GM21723 (cell line): ENCODE measurements around the gene GAB1.
A peak's percentile ranks its signal among the peaks of the same experiment; 100 is the strongest.

Experiments
- ATAC-seq: cut with Tn5 transposase; IDR thresholded peaks from one replicate; pipeline ENCODE4 v1.9.1; 2021; ENCODE audit warnings: mild to moderate bottlenecking, moderate library complexity; ENCODE audit not compliant: unreplicated experiment

Gene GAB1

GRCh38 chr4:143336781-143337599 lies at the start of gene GAB1:
GAB1 (plus strand) TSS chr4:143336876; CDS start chr4:143337189, 313 bp downstream.
- ATAC-seq, result peak; percentile 78

- no peak for ATAC-seq
Observed at GRCh38 chr4:143287572-143287923, 49.1 kb upstream of the GAB1 start.

- no peak for ATAC-seq
Observed at GRCh38 chr4:143288171-143288570, 48.5 kb upstream of the GAB1 start.

- ATAC-seq, result no peak
Observed at GRCh38 chr4:143289370-143289769, 47.3 kb upstream of the GAB1 start.

GRCh38 chr4:143291314-143291713 lies 45.4 kb upstream of the GAB1 start:
- ATAC-seq, result no peak

- no peak for ATAC-seq
Observed at GRCh38 chr4:143292858-143293257, 43.8 kb upstream of the GAB1 start.

- ATAC-seq, result no peak
Observed at GRCh38 chr4:143294310-143294709, 42.4 kb upstream of the GAB1 start.

- ATAC-seq, result no peak
Observed at GRCh38 chr4:143294710-143295275, 41.9 kb upstream of the GAB1 start.

GRCh38 chr4:143296397-143297067 lies 40.1 kb upstream of the GAB1 start:
- no peak for ATAC-seq

- ATAC-seq, result no peak
Observed at GRCh38 chr4:143300860-143301259, 35.8 kb upstream of the GAB1 start.

- no peak for ATAC-seq
Observed at GRCh38 chr4:143302536-143302935, 34.1 kb upstream of the GAB1 start.

- no peak for ATAC-seq
Observed at GRCh38 chr4:143306788-143307187, 29.9 kb upstream of the GAB1 start.

- ATAC-seq, result no peak
Observed at GRCh38 chr4:143307531-143307930, 29.1 kb upstream of the GAB1 start.

GRCh38 chr4:143308377-143308776 lies 28.3 kb upstream of the GAB1 start:
- no peak for ATAC-seq

- no peak for ATAC-seq
Observed at GRCh38 chr4:143311924-143312323, 24.8 kb upstream of the GAB1 start.

- ATAC-seq, result no peak
Observed at GRCh38 chr4:143313521-143313920, 23.2 kb upstream of the GAB1 start.

GRCh38 chr4:143313996-143314395 lies 22.7 kb upstream of the GAB1 start:
- no peak for ATAC-seq

- ATAC-seq, result no peak
Observed at GRCh38 chr4:143320113-143320512, 16.6 kb upstream of the GAB1 start.

- ATAC-seq, result no peak
Observed at GRCh38 chr4:143326735-143327134, 9.9 kb upstream of the GAB1 start.

GRCh38 chr4:143329985-143330384 lies 6.7 kb upstream of the GAB1 start:
- ATAC-seq, result no peak

GRCh38 chr4:143335979-143336780 lies 496 bp upstream of the GAB1 start:
- peak; percentile 57 for ATAC-seq
